ENCODE measurements around the gene NSUN2. TPM values are rescaled to one million over a fixed set of nuclear protein-coding genes. Genes with fewer than 3 reads are reported as not detected.
"Not testable (repeated sequence)": the region's sequence is repeated elsewhere in the genome, so short reads cannot be mapped to it uniquely, and the experiment has no call there.

Gene NSUN2
- total RNA-seq, 2 donors from 2014 or later, result 42.2 to 52.6 TPM

GRCh38 chr5:6673031-6673430, 40.2 kb upstream of the NSUN2 start:
- DNase-seq (ENCODE audit: low spot score), result no peak
- no peaks in the 10 kb centered on the region for H3K9me3 ChIP-seq
- no peak for TF ChIP-seq CTCF (IDR thresholded peaks at IDR 0.05)
- H3K36me3 ChIP-seq, result no peaks in the 10 kb centered on the region
- H3K4me3 ChIP-seq, result no peak overlapping the region
- no peak overlapping the region for H3K27ac ChIP-seq
- ATAC-seq (ENCODE audit: insufficient number of reproducible peaks, low FRiP score, low read depth), result no peak
- no peaks in the 10 kb centered on the region for H3K27me3 ChIP-seq (replicated peaks; ENCODE audit: insufficient read depth)
- no peaks in the 10 kb centered on the region for H3K4me1 ChIP-seq (ENCODE audit: control insufficient read depth in 1 of 2, low read depth in 2 of 2)

GRCh38 chr5:6668717-6669116, 35.9 kb upstream of the NSUN2 start:
- DNase-seq (ENCODE audit: low spot score); H3K27ac ChIP-seq: not testable (repeated sequence)

GRCh38 chr5:6667648-6668047, 34.8 kb upstream of the NSUN2 start:
- DNase-seq (ENCODE audit: low spot score) (no peak), ATAC-seq (ENCODE audit: insufficient number of reproducible peaks, low FRiP score, low read depth) (no peak)
- H3K9me3 ChIP-seq, result no peaks in the 10 kb centered on the region
- no peaks in the 10 kb centered on the region for H3K36me3 ChIP-seq
- TF ChIP-seq CTCF (IDR thresholded peaks at IDR 0.05), result no peak
- no peak overlapping the region for H3K4me3 ChIP-seq
- no peaks in the 10 kb centered on the region for H3K27me3 ChIP-seq (replicated peaks; ENCODE audit: insufficient read depth)
- H3K4me1 ChIP-seq (ENCODE audit: control insufficient read depth in 1 of 2, low read depth in 2 of 2), result no peaks in the 10 kb centered on the region
- H3K27ac ChIP-seq, result no peak overlapping the region

More at GRCh38 chr5:6668717-6669116, 35.9 kb upstream of the NSUN2 start:
- not testable (repeated sequence) for H3K36me3 ChIP-seq; H3K9me3 ChIP-seq; H3K4me3 ChIP-seq; ATAC-seq (ENCODE audit: insufficient number of reproducible peaks, low FRiP score, low read depth); H3K27me3 ChIP-seq (replicated peaks; ENCODE audit: insufficient read depth); H3K4me1 ChIP-seq (ENCODE audit: control insufficient read depth in 1 of 2, low read depth in 2 of 2)

GRCh38 chr5:6666762-6667161, 33.9 kb upstream of the NSUN2 start:
- Histone ChIP-seq H3K36me3 (no peaks in the 10 kb centered on the region), H3K9me3 (no peaks in the 10 kb centered on the region), H3K27ac (no peak overlapping the region), H3K27me3 (replicated peaks; ENCODE audit: insufficient read depth) (no peaks in the 10 kb centered on the region), H3K4me1 (ENCODE audit: control insufficient read depth in 1 of 2, low read depth in 2 of 2) (no peaks in the 10 kb centered on the region), H3K4me3 (no peak overlapping the region)
- no peak for TF ChIP-seq CTCF (IDR thresholded peaks at IDR 0.05)
- ATAC-seq (ENCODE audit: insufficient number of reproducible peaks, low FRiP score, low read depth) (no peak), DNase-seq (ENCODE audit: low spot score) (no peak)

GRCh38 chr5:6660688-6661087, 27.8 kb upstream of the NSUN2 start:
- TF ChIP-seq CTCF (IDR thresholded peaks at IDR 0.05), result no peak
- Histone ChIP-seq H3K36me3 (peaks cover 12% of the 10 kb centered on the region), H3K27ac (no peak overlapping the region), H3K9me3 (no peaks in the 10 kb centered on the region), H3K4me3 (no peak overlapping the region), H3K27me3 (replicated peaks; ENCODE audit: insufficient read depth) (no peaks in the 10 kb centered on the region), H3K4me1 (ENCODE audit: control insufficient read depth in 1 of 2, low read depth in 2 of 2) (no peaks in the 10 kb centered on the region)
- no peak for ATAC-seq (ENCODE audit: insufficient number of reproducible peaks, low FRiP score, low read depth)
- DNase-seq (ENCODE audit: low spot score), result no peak

DNA sequence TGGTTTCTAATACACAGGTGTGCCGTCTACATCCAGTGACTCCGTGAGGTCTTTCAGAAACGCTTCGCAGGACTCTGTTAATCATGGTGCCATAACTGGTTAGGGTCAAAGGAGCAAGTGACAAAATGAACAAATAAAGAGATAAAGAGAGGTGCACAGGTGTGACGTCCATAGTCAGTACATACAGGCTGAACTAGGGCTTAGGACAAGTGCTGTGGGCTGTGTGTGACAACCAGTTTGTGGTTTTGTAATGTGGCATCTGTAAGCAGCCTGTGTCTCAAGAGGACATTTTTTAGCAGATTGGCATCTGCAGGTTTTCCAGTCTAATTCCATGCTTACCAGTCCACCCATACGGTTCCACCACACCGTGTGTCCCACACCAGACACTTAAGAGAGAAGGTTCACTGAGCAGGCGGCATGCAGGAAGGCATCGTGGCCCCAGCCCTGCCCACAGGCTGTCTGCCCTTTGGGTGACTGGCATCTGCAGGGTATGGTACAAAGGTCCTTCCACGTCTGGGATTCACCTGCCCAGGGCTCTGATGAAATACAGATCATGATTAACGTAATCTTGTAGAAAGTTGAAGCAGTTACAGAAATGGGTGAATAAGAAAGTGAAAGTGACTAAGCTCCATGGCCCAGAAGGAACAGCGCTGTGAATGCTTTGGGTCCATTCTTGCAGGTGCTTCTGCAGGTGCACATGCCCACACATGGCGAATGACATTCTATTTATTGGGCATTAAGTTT, 27.3 kb upstream of the NSUN2 start:
- DNase-seq (ENCODE audit: low spot score) (no peak), ATAC-seq (ENCODE audit: insufficient number of reproducible peaks, low FRiP score, low read depth) (no peak)
- H3K4me3 ChIP-seq, result no peak overlapping the region
- H3K27me3 ChIP-seq (replicated peaks; ENCODE audit: insufficient read depth), result no peaks in the 10 kb centered on the region
- no peaks in the 10 kb centered on the region for H3K4me1 ChIP-seq (ENCODE audit: control insufficient read depth in 1 of 2, low read depth in 2 of 2)
- peaks cover 15% of the 10 kb centered on the region for H3K36me3 ChIP-seq
- no peak overlapping the region for H3K27ac ChIP-seq
- no peaks in the 10 kb centered on the region for H3K9me3 ChIP-seq
- TF ChIP-seq CTCF (IDR thresholded peaks at IDR 0.05), result no peak

Data from thoracic aorta (tissue), 2 donors.